Islet of Langerhans (tissue), 1 donor: ENCODE results near the gene MAPK4.

Experiments used
- FAIRE-seq: peaks from one replicate; lab custom pipeline; 2011; peaks lifted over from hg19 to GRCh38; lab: Jason Lieb, UNC

MAPK4 gene

DNA sequence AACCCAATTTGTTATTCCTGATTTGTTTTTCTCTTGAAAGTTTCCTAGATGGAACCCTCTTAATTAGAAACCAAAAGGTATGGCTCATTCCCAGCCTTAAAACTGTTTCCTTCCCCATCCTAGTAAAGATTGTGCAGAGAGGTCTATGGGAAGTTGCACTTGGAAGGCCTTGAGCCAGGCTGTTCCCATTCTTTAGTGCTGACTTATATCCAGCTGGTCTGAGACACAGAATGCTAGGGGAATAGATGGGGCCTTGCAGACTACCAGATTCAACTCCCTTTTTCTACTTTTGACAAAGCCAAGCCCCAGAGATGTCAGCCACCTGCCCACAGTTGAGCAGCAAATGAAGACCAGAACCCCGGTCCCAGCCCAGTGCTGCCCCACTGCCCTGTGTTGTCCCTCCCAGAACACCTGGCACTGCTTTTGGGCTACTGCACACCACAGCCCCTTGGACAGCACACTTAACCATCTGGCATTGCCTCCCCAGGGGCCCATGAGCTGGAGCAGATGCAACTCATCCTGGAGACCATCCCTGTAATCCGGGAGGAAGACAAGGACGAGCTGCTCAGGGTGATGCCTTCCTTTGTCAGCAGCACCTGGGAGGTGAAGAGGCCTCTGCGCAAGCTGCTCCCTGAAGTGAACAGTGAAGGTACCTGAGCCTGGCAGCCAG lies 161.7 kb downstream of the MAPK4 start:
- no peak for FAIRE-seq

DNA sequence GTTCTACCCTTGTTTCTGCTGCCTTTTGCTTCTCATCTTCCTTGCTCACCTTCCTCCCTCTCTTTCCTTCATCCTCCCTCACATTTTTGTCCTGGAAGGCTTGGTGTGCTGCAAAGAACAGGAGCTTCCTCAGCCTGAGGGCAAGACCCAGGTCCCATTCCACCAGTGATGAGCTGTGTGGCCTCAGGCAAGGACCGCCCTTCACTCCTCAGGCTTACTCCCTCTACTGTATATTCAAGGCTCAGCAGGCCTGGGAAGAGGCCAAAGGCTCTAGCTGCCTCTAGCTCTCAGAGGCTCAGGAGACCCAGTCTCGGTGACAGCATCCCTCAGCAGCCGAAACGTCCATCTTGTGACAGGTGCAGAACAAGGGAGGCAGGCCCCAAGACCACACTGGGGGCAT lies 162.4 kb downstream of the MAPK4 start:
- FAIRE-seq: no peak

DNA sequence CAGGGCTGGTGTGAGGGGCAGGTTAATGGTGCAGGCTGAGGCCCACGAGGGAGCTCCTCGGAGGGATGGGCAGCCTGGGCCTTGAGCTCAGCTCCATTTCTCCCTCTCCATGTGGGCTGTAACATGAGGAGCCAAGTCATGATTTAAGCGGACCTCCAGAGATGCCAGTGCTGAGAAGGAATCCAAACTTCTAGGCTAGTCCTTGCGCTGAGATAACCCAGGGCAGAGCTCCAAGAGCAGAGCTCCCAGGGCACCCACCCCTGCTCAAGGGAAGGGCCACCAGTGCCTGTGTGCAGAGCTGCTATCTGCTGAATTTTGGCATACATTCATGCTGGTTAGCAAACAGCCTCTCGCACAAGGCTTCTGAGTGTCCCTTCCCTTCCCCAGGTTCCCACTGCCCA lies 164.9 kb downstream of the MAPK4 start:
- FAIRE-seq: no peak

DNA sequence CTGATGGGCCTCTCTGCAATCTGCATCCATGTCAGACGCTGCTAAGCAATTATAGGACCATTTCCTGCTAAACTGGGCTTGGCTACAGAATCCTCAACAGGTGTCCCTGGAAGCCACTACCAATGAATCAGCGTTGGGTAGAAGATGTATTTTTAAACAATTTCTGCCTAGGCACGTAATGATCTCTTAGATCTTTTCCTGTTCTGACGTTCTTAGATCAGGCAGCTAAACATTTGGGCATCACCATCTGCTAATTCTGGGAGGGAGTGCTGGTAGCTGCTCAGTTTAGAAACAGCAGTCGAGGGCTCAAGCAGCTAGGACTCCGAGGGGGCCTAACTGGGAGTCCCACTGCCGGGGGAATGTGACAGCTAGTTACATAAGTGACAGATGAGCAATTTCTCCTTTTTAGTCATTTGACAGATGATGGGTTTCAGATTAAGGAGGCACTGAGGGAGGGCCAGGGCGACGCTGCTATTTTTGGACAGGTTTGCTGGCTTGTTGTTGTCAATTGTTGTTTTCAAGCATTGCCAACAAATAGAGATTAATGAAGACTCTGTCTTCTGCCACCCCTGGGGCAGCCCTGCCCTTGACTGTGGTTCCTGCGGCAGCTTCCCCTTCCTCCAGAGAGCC lies 167.2 kb downstream of the MAPK4 start:
- no peak for FAIRE-seq

DNA sequence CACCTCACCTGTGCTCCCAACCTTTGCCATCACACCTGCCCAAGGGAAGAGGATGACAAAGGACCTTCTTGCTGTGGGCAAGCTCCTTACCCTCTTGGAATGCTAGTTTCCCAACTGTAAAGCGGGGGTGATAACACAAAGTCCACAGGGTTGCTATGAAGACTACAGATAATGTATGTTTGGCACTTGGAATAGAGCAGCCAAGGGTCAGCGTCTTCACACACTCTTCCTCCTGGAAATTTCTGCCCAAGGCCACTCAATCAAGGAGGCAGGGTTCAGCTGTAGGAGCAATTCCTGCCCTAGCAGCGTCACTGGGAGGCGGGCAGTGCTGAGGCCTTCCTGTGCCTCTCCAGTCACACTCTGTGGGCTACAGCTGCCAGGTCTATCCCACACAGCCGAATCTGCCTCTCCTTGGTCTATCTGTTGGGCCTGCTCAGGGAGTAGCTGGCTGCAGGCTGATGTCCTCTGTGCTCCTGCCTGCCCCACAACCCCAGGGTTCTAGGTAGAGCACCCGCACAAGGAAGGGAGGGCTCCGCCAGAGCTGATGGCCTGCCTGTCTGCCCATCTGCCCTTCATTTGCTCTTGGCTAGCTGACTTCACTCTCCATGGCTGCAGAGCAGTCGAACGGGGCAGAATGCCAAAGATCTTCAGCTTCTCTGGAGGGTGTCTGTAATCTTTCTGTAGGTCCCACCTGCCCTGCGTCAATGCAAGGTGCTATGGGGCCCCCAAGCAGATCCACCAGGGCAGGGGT lies 168.0 kb downstream of the MAPK4 start:
- FAIRE-seq: no peak

DNA sequence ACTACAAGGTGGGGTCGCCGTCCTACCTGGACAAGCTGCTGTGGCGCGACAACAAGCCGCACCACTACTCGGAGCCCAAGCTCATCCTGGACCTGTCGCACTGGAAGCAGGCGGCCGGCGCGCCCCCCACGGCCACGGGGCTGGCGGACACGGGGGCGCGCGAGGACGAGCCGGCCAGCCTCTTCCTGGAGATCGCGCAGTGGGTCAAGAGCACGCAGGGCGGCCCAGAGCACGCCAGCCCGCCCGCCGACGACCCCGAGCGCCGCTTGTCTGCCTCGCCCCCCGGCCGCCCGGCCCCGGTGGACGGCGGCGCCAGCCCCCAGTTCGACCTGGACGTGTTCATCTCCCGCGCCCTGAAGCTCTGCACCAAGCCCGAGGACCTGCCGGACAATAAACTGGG lies 169.5 kb downstream of the MAPK4 start:
- FAIRE-seq: no peak

DNA sequence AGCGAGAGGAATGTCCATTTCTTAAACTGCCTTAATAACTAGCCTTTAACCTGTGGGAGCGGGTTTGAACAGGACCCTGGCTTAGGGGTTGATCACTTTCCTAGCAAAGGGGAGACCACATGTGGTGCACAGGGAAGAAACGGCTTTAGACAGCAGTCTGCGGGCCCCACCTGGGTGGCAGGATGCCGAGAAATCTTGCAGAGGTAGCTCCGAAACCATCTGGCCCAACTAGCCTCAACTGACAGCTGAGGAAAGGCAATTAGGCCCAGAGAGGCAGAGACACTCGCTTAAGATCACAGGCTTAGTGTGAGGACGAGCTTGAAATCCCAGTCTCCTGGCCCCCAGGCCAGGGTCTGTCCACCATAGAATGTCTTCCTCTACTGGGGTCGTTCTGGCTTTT lies 170.1 kb downstream of the MAPK4 start:
- no peak for FAIRE-seq

DNA sequence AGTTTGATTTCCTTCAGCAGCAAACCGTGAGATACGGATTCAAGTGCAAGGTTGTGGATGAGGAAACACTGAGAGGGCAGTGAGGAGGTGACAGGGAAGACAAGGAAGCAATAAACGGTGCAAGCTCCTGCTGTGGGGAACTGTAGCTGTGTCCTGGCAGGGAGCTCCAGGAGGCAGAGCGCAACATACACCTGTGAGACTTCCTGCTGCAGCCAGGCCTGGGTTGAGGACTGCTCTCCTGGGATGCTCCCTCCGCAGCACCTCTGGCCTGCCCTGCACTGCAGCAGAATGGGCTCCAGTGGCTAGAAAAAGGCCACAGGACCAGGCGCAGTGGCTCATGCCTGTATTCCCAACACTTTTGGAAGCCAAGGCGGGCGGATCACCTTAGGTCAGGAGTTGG lies 174.5 kb downstream of the MAPK4 start:
- FAIRE-seq: no peak

DNA sequence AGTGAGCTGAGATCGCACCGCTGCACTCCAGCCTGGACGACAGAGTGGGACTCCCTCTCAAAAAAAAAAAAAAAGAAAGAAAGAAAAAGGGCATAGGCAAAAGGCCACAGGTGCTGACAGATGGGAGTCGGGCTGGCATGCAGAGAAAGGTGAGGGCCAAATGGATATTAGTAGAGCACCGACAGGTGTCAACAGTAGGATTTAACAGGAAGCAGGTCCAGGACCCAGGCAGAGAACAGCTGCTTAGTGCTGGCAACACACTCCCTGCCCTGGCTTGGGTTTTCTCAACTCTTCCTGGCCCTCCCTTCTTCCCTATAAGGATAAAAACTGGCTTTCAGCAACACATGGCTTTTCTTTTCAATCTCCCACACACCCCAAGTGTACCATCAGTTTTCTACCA lies 175.0 kb downstream of the MAPK4 start:
- no peak for FAIRE-seq

DNA sequence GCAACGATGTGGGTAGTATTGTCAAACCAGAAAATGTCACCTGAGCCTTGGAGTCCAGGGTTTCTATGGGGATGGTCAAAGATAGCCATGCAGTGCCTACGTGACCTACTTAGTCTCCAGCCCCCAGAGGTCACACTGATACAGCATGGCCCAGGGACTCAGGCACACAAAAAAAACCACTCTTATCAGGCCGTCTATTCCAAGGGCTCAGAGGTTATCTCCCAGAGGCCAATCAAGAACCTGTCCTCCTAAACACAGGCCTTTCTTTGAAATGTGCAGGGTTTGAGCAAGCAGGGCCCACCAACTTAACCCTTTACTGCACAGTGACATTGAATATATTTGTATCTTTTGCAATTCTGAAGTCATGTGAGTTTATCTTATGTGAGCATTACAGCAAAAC lies 177.2 kb downstream of the MAPK4 start:
- no peak for FAIRE-seq

DNA sequence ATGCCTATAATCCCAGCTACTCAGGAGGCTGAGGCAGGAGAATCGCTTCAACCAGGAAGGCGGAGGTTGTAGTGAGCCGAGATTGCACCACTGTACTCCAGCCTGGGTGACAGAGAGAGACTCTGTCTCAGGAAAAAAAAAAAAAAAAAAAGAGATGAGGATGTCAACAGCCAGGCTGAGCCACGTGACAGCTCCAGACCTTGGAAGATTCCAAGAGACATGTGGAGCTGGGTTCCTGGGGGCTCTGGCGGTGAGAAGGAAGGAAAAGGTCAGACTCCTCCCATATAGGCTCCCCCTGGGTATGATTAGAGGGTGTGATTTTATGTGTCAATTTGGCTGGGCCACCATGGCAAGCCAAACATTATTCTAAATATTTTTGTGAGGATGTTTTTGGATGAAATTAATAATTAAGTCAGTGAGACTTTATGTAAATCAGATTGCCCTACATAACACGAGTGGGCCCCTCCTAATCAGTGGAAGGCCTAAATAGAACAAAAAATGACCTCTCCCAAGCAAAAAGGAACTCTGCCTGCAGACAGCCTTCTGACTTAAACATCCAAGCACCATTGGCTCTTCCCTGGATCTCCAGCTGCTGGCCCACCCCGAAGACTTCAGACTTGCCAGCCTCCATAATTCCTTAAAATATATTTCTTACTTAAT lies 178.3 kb downstream of the MAPK4 start:
- FAIRE-seq: no peak

DNA sequence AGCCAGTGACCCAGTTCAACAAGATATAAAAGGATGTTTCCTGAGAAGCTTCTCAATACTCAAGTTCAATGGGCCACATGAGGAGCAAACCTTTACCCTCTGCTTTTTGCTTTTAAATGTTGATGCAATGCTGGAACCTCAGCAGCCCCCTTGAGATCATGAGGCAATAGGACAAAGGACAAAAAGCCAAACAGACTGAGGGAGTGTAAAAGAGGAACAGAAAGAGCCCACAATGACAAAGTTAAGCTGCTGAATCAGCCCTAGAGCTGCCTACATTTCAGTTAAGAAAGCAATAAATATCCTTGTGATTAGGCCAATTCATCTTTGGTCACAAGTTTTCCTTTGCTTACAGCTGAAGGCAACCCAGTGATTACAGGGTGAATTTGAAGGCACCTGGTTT lies 183.1 kb downstream of the MAPK4 start:
- FAIRE-seq: no peak

DNA sequence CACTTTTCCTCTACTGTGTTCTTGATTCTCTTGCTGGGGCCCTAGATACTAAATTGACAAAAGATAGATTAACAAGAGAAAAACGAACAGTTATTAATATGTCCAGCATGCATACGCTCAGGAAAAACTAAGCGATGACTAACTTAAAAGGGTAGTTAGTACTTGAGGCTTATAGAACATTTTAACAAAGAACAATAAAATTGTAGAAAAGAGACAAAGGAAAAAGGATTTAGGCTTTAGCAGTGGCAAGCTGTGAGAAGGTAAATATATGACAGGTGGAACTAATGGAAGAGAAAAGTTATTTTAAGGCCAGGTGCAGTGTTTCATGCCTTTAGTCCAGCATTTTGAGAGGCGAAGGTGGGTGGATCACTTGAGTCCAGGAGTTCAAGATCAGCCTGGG lies 184.4 kb downstream of the MAPK4 start:
- no peak for FAIRE-seq

DNA sequence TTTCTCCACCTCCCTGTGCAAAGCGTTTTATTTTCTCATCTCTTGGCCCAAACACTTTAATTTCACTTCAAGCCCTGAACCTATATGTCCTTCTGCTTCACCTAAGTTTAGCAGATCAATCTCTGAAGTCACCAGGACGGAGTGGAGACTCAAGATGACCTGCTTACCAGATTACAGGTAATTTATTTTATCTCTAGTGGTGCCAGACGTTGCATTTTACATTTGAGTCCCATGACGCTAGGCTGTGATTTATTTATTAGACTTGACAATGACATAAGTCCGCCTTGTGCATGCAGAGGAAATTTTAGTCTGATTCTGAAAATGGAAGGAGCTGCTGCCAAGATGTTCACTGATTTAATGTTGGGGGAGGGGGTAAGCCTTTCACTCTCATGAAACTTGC lies 186.1 kb downstream of the MAPK4 start:
- no peak for FAIRE-seq

DNA sequence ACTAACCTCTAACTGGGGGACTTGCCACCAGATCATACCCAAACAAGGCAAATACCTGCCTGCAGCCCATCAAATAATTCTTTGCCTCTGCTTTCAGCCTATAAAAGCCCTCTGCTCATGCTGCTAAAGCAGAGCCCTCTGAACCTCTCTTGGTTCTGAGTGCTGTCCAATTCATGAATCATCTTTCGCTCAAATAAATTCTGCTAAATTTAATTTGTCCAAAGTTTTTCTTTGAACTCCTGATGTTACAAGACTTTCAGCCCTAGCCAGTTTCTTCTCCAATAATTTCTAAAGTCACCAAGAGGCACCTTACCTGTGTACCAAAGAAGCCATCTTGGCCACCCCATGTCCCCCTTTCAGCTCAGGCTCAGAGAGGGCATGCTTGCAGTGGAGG lies 188.0 kb downstream of the MAPK4 start:
- no peak for FAIRE-seq

DNA sequence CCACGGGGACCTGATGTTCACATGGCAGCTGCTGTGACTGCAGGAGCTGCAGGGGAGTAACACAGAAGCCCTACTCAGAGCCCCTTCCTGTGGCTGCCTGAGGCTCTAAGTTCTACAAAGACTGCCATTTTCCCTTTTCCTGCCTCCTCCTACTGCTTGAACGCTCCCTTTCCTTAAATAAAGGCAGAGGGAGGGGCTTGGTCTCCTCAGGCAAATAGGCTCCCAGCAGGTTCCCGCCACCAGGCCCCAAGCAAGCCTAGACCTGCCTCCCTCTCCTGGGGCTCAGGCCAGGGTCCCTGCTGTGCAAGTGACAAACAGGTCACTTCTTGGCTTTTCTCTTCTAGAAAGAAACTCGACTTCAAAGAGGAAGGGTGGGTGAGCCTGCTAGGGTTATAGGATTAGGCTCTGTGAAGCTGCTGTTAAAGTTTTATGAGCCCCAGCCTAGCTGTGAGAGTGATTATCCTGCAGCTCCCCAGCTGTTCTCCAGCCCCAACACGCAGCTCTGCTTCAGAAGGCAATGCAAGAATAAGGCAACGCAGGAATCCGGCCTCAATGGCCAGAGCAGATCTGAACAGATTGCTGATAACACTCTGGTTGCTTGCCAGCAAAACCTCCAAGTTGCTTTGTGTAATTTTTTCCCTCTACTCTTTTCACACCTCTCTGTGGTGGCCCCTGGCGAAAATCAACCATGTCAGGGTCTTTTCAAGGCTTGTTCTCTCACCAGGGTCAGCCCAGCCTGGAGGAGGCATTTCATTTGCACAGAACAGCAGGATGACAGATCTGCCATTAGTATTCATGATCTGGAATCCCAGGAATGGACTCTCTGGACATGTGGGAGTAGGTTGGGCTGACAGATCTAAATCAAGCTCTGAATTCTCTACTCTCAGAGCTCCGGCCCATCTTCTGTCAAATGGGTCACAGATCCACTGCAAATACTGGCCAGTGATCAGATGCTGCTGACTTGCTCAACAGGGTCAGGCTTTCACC lies 188.6 kb downstream of the MAPK4 start:
- FAIRE-seq: no peak

DNA sequence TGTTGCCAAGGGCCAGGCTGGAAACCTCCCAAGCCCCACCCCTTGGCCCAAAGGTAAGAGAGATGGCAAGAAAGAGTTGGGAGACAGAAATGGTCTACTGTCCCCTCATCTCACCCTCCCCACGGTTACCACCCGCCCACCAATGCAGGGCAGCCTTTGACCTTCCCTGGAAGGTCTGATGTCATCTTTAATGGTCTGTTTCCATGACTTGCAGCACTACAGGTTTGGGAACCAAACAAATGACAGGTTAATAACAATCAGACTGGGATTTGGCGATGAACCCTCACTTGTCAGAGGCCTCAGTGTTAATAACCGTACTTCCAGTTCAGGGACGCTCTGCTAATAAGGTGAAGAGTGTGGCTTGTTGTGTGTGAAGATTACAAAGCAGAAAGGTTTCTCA lies 189.5 kb downstream of the MAPK4 start:
- FAIRE-seq: no peak

DNA sequence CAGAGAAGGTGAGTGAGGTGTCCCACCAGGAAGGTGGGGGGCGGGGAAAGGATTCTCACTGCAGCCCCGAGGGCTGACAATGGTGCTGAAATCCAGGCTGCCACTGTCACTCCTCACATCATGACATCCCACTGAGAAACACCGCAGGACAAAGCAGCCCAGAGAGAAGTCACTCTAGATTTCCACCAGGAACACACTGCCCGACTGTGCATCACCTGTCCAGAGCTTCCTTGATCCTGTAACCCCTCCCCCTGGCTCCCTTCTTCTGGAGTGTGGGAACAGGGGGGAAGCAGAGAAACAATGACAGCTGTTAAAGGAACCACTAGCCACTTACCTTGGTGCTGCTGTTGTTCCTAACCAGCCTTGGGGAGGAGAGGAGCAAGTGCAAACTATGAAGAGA lies 190.1 kb downstream of the MAPK4 start:
- no peak for FAIRE-seq

DNA sequence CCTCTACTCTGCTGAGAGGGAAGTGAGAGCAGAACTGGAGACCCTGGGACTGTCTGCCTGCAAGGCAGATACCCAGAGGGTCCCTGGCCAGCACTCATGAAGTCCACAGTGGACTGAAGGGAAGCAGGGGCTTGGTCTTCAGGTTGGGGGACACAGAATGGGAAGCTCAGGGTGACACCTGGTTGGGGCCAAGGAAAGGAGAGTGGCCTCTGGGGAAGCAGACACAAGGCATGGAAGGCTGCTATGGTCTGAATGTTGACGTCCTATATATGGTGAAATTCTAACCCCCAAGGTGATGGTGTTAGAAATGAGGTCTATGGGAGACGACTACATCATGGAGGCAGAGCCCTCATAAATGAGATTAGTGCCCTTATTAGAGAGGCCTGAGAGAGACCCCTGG lies 190.7 kb downstream of the MAPK4 start:
- no peak for FAIRE-seq

DNA sequence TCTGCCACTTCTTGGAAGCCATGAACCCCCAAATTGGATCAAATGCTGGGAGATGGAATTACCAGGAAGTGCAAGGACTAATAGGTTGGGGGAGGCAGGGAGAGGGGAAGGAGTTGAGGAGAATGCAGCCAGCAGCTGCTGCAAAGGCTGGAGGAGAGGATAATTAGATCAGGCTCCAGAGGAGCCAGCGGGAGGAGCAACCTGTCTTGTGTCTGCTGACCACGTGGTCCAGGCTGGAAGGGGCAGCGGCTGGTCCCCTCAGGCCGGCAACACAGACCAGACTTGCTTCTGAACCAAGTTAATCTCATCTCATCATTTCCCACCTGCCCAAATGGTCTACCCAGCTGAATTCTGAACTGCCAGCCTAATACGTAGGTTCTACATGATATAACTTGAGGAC lies 191.6 kb downstream of the MAPK4 start:
- no peak for FAIRE-seq

DNA sequence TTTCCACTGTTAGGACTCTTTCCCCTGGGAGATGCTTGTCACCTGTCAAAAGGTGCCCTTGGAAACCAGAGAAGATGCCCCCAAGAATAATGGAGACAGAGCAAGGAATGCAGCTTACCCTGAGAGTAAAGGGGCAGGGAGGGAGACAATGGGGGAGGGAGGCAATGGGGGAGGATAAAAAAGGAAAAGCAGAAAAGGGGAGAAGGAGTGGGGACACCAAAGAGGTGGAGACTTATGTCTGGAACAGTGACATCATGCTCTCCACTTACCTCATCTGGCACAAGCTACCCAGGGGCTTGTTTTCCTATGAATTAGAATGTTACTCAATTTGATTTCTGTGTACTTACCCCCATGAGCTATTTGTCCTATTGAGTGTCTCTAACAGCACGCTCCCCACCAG lies 192.1 kb downstream of the MAPK4 start:
- FAIRE-seq: no peak

DNA sequence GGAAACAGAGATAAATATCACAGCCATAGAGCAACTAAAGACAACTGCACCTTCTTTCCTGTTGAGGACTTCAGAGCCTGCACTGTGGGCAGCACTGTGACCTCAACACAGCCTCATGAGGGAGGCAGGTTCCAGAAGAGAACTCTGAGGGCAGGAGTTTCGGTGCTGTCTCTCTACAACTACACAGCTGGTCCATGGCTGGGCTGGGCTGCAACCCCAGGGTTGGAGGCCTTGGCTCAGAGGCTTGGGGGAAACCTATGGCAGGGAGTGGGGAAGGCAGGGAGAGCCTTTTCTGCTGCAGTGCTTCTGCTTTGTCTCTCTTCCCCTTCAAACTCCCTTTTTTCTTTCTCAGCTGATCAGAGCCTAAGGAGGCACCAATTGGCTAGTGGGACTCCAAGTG lies 193.4 kb downstream of the MAPK4 start:
- no peak for FAIRE-seq
